CD14-positive monocyte (primary cell): ENCODE results near the gene MED27. TPM values are rescaled to one million over a fixed set of nuclear protein-coding genes. Genes with fewer than 3 reads are reported as not detected.
A peak's percentile ranks its signal among the peaks of the same experiment; 100 is the strongest.

Experiments
- DNase-seq, 3 donors: peaks; one replicate each; pipeline ENCODE4 v3.0.0-alpha.2; 2011 to 2022
- H2AFZ ChIP-seq: 2 replicates; pipeline ENCODE4 v1.6.0; 2012; ENCODE audit warnings: mild to moderate bottlenecking, low read depth, low read length, inconsistent platforms; ENCODE audit not compliant: insufficient read depth, poor library complexity, severe bottlenecking
- H3K27ac ChIP-seq, 2 donors: 1 replicate in 1 of 2; 2 replicates in 1 of 2; pipeline ENCODE4 v1.5.1; 2012 to 2013; ENCODE audit warnings: low read length in 2 of 2, control low read depth in 1 of 2, inconsistent platforms in 1 of 2, low read depth in 1 of 2, mild to moderate bottlenecking in 1 of 2
- H3K27me3 ChIP-seq, 2 donors: one replicate each; pipeline versions ENCODE4 v1.6.0 to v1.6.1; 2011 to 2013; ENCODE audit warnings: low read length in 2 of 2; ENCODE audit not compliant: control insufficient read depth in 2 of 2, insufficient read depth in 2 of 2
- H3K36me3 ChIP-seq, 2 donors: replicated peaks in 1 of 2; 1 replicate in 1 of 2; 2 replicates in 1 of 2; pipeline versions ENCODE4 v1.5.1 to v1.6.1; 2012 to 2013; ENCODE audit warnings: low read length in 2 of 2, control low read depth in 1 of 2, inconsistent platforms in 1 of 2, mild to moderate bottlenecking in 1 of 2; ENCODE audit not compliant: insufficient read depth in 2 of 2, control insufficient read depth in 1 of 2
- H3K4me1 ChIP-seq, 2 donors: 1 replicate in 1 of 2; 2 replicates in 1 of 2; pipeline versions ENCODE4 v1.5.1 to v1.6.1; 2012 to 2013; ENCODE audit warnings: low read length in 2 of 2, control low read depth in 1 of 2, inconsistent platforms in 1 of 2, mild to moderate bottlenecking in 1 of 2, moderate library complexity in 1 of 2; ENCODE audit not compliant: insufficient read depth in 2 of 2, control insufficient read depth in 1 of 2
- H3K4me2 ChIP-seq: replicated peaks from 2 replicates; pipeline ENCODE3; 2012; ENCODE audit warnings: low read length, moderate library complexity, mild to moderate bottlenecking; ENCODE audit not compliant: poor library complexity, severe bottlenecking; ENCODE audit errors: extremely low read depth
- H3K4me3 ChIP-seq, 3 experiments: fragments of 200-600 bp in 1 of 3; sonication (generic) in 1 of 3; replicated peaks in 1 of 3; 1 replicate in 2 of 3; 2 replicates in 1 of 3; pipeline ENCODE4 v1.5.1; 2011 to 2013; ENCODE audit warnings: low read length in 3 of 3, mild to moderate bottlenecking in 3 of 3, control low read depth in 2 of 3, low read depth in 2 of 3, inconsistent platforms in 1 of 3, moderate library complexity in 1 of 3
- H3K79me2 ChIP-seq: 2 replicates; pipeline ENCODE4 v1.6.0; 2012; ENCODE audit warnings: mild to moderate bottlenecking, control low read depth, inconsistent platforms, low read length, moderate library complexity; ENCODE audit not compliant: insufficient read depth
- H3K9ac ChIP-seq: 2 replicates; pipeline ENCODE4 v1.6.0; 2017; ENCODE audit warnings: low read length, mild to moderate bottlenecking; ENCODE audit not compliant: insufficient read depth, poor library complexity, severe bottlenecking
- H3K9me3 ChIP-seq, 2 donors: replicated peaks in 1 of 2; 1 replicate in 1 of 2; 2 replicates in 1 of 2; pipeline versions ENCODE4 v1.5.1 to v1.6.1; 2012 to 2013; ENCODE audit warnings: low read length in 2 of 2, control low read depth in 1 of 2; ENCODE audit not compliant: control insufficient read depth in 1 of 2, insufficient read depth in 1 of 2
- H4K20me1 ChIP-seq: 2 replicates; pipeline ENCODE4 v1.6.0; 2012; ENCODE audit warnings: mild to moderate bottlenecking, low read length, control low read depth, moderate library complexity; ENCODE audit not compliant: insufficient read depth
- H3K27ac Mint-ChIP-seq, 7 donors: one replicate each; pipeline ENCODE4 v1.8.0; 2020; ENCODE audit warnings: mild to moderate bottlenecking in 7 of 7, mixed read lengths in 7 of 7, moderate library complexity in 6 of 7, inconsistent platforms in 2 of 7
- H3K27me3 Mint-ChIP-seq, 3 donors: one replicate each; pipeline ENCODE4 v1.8.0; 2021 to 2022; ENCODE audit warnings: low read depth in 3 of 3, mild to moderate bottlenecking in 3 of 3, mixed read lengths in 3 of 3, moderate library complexity in 3 of 3, inconsistent platforms in 1 of 3
- H3K36me3 Mint-ChIP-seq, 2 donors: one replicate each; pipeline ENCODE4 v1.8.0; 2020; ENCODE audit warnings: mixed read lengths in 2 of 2, inconsistent platforms in 1 of 2, mild to moderate bottlenecking in 1 of 2
- H3K4me1 Mint-ChIP-seq: one replicate; pipeline ENCODE4 v1.8.0; 2020; ENCODE audit warnings: mild to moderate bottlenecking, mixed read lengths
- H3K4me3 Mint-ChIP-seq, 2 donors: one replicate each; pipeline ENCODE4 v1.8.0; 2020; ENCODE audit warnings: mild to moderate bottlenecking in 2 of 2, mixed read lengths in 2 of 2, moderate library complexity in 1 of 2
- H3K9me3 Mint-ChIP-seq, 7 donors: one replicate each; pipeline ENCODE4 v1.8.0; 2020 to 2022; ENCODE audit warnings: mixed read lengths in 7 of 7, mild to moderate bottlenecking in 6 of 7, moderate library complexity in 6 of 7, inconsistent platforms in 2 of 7
- CTCF ChIP-seq: fragments of 200-600 bp; IDR thresholded peaks from one replicate; pipeline ENCODE4 v1.8.0; 2022; ENCODE audit warnings: antibody characterized with exemption, mild to moderate bottlenecking
- WGBS: methylation state at CpG from one replicate; pipeline ENCODE4 v1.1.5; 2013; ENCODE audit warnings: missing lambda C conversion rate; ENCODE audit not compliant: insufficient coverage; 5-methylcytosine and 5-hydroxymethylcytosine counted together
- intact Hi-C, 2 donors: fragments of 100-400 bp; cut with micrococcal nuclease; formaldehyde crosslinking; loops; one replicate each; pipeline versions ENCODE4 v1.15.0 to v1.15.1; 2023
- polyA plus RNA-seq, 3 donors: library from polyadenylated mRNA; depleted of rRNA in 1 of 3; unstranded in 2 of 3; stranded (reverse) in 1 of 3; fragments of 300-500 nt in 2 of 3; fragments of >200 nt in 1 of 3; fragmentation: Illumina TruSeq in 2 of 3; gene quantifications; 1 replicate in 2 of 3; 2 replicates in 1 of 3; pipeline ENCODE4 v1.2.3, GENCODE V29; 2012 to 2021

MED27 gene
- polyA plus RNA-seq, 3 donors, result 14.0 to 26.9 (median 25.8) TPM

GRCh38 chr9:132049323-132049882 lies 30.3 kb downstream of the MED27 start:
- no peak overlapping the region for H3K4me2 ChIP-seq
- H3K9ac ChIP-seq, result no peak overlapping the region
- H3K27ac Mint-ChIP-seq, result peak overlapping the region in 1 of 7 donors; percentile 28
- intact Hi-C loops, result no loop called here
- no peak overlapping the region for H2AFZ ChIP-seq
- H3K27ac ChIP-seq, result no peak overlapping the region
- H4K20me1 ChIP-seq, result peaks cover 58% of the 10 kb centered on the region
- peaks cover 7% of the 10 kb centered on the region for H3K79me2 ChIP-seq
- DNase-seq, result no peak
- 98% methylated on average over 5 of the region's 7 CpGs for WGBS
- H3K4me3 ChIP-seq, result no peak overlapping the region
- peaks cover 0 to 1% (median 0%) of the 10 kb centered on the region in 7 donors for H3K9me3 Mint-ChIP-seq
- no peaks in the 10 kb centered on the region for H3K36me3 ChIP-seq
- H3K27me3 Mint-ChIP-seq, result no peaks in the 10 kb centered on the region
- peaks cover 0 to 4% of the 10 kb centered on the region in 2 donors for H3K4me1 ChIP-seq
- peaks cover 4 to 5% of the 10 kb centered on the region in 2 donors for H3K36me3 Mint-ChIP-seq
- H3K4me3 Mint-ChIP-seq, result no peak overlapping the region
- TF ChIP-seq CTCF, result no peak
- no peaks in the 10 kb centered on the region for H3K9me3 ChIP-seq
- no peaks in the 10 kb centered on the region for H3K27me3 ChIP-seq
- H3K4me1 Mint-ChIP-seq, result peaks cover 10% of the 10 kb centered on the region

- Histone ChIP-seq H3K4me2 (no peak overlapping the region), H4K20me1 (peaks cover 62% of the 10 kb centered on the region), H3K4me1 (peaks cover 0 to 4% of the 10 kb centered on the region in 2 donors), H3K4me3 (no peak overlapping the region), H3K36me3 (no peaks in the 10 kb centered on the region), H2AFZ (no peak overlapping the region), H3K9ac (no peak overlapping the region), H3K27me3 (no peaks in the 10 kb centered on the region), H3K9me3 (no peaks in the 10 kb centered on the region), H3K27ac (no peak overlapping the region), H3K79me2 (peaks cover 7% of the 10 kb centered on the region)
- Mint-ChIP-seq H3K27me3 (no peaks in the 10 kb centered on the region), H3K4me1 (peaks cover 10% of the 10 kb centered on the region), H3K27ac (no peak overlapping the region), H3K4me3 (no peak overlapping the region), H3K9me3 (peaks cover 0 to 1% (median 0%) of the 10 kb centered on the region in 7 donors), H3K36me3 (peaks cover 4 to 5% of the 10 kb centered on the region in 2 donors)
- 100% methylated on average over 1 of the region's 3 CpGs for WGBS
- no peak for TF ChIP-seq CTCF
- DNase-seq, result no peak
- intact Hi-C loops, result no loop called here
Observed at GRCh38 chr9:132048201-132048600, 31.5 kb downstream of the MED27 start.
